Measurements from ENCODE around the gene MLX. TPM values are rescaled to one million over a fixed set of nuclear protein-coding genes. Genes with fewer than 3 reads are reported as not detected.

MLX gene
- total RNA-seq (2021; fragmentation: NEBNext Ultra II Directional; extraction: Animal tissue kit (Norgen Biotek cat#: 25700)) = 27.5 and 34.2 TPM in 2 replicates
- 25.4 and 27.0 TPM in 2 replicates for polyA plus RNA-seq (2011; rRNA removed)
- 30.8 TPM for polyA plus RNA-seq (2011; cell fraction: cytosol; rRNA removed)
- 56.8 TPM for polyA plus RNA-seq (2011; cell fraction: nucleus; rRNA removed)
- polyA plus RNA-seq (2012, experiment 1 of 2) = 28.6 to 35.7 TPM (median 31.2 TPM) in 4 replicates
- 36.6 TPM for polyA plus RNA-seq (2012, experiment 2 of 2)
- 34.8 TPM for polyA plus RNA-seq (2013, experiment 1 of 2)
- polyA plus RNA-seq (2013, experiment 2 of 2) = 33.0 TPM
- 44.0 and 45.4 TPM in 2 replicates for polyA minus RNA-seq (2011; rRNA and poly(A)+ RNA removed)
- polyA minus RNA-seq (2011; cell fraction: cytosol; rRNA and poly(A)+ RNA removed) = 17.0 TPM
- 35.2 TPM for polyA minus RNA-seq (2011; cell fraction: nucleus; rRNA and poly(A)+ RNA removed)
- long read RNA-seq, experiment 1, transcript MLX-203 (8 exons, 2,428 nt) = major isoform, 12 of 38 reads
- long read RNA-seq, experiment 1, partial matches to known transcripts = 8 of 38 reads
- long read RNA-seq, experiment 1, other reads (novel, unspliced or antisense) = 16 of 38 reads
- long read RNA-seq, experiment 2, transcript MLX-203 (8 exons, 2,428 nt) = major isoform, 66 of 86 reads
- long read RNA-seq, experiment 2, transcript MLX-202 (7 exons, 2,334 nt) = minor isoform, 7 of 86 reads
- long read RNA-seq, experiment 2, partial matches to known transcripts = 2 of 86 reads
- long read RNA-seq, experiment 2, other reads (novel, unspliced or antisense) = 8 of 86 reads

GRCh38 chr17:42566883-42567573 is at the start of gene MLX:
Gene MLX, plus strand, starts transcription at chr17:42567100. Its CDS starts 25 bp downstream, at chr17:42567125.
- peaks cover 0 to 21% (median 9%) of the 10 kb centered on the region in 4 experiments; a peak in 5 of 7 replicates for H3K4me1 ChIP-seq (replicated peaks in 1 of 4; ENCODE audit: control insufficient read depth in 3 of 4, insufficient read depth in 4 of 4, low read length in 3 of 4)
- H3K36me3 ChIP-seq (ENCODE audit: control insufficient read depth in 2 of 4, insufficient read depth in 4 of 4, low read length in 3 of 4) = peaks cover 22 to 42% (median 39%) of the 10 kb centered on the region in 4 experiments
- H3K79me1 ChIP-seq (ENCODE audit: low read depth, low read length) = peaks cover 17% of the 10 kb centered on the region
- H2BK20ac ChIP-seq (ENCODE audit: low read length) = no peak within 1 kb of the TSS
- H2AK5ac ChIP-seq (ENCODE audit: low read depth, low read length) = 0 out of 2 replicates have a peak within 1 kb of the TSS, but pooled peaks have one; percentile 45
- 2% methylated on average over 58 of the region's 72 CpGs; no CpG with 5 or more reads in 1 of the 2 experiments for WGBS, 2 experiments (ENCODE audit: extremely low coverage in 1 of 2, insufficient coverage in 1 of 2, insufficient read length in 1 of 2, insufficient replicate concordance in 2 of 2, low coverage in 1 of 2, low lambda C conversion rate in 2 of 2, missing lambda C conversion rate in 1 of 2)
- no peaks in the 10 kb centered on the region for H3K9me3 ChIP-seq (ENCODE audit: insufficient read depth in 2 of 2, low read depth in 1 of 2, low read length in 1 of 2)
- H2BK5ac ChIP-seq (ENCODE audit: low read depth, low read length) = peak within 1 kb of the TSS; percentile 92
- no peak within 1 kb of the TSS for H3K23ac ChIP-seq (ENCODE audit: insufficient read length)
- H3K14ac ChIP-seq (ENCODE audit: insufficient read length) = no peak within 1 kb of the TSS
- H4K5ac ChIP-seq (ENCODE audit: insufficient read length, low read depth, low read length) = peak within 1 kb of the TSS; percentile 67
- peak within 1 kb of the TSS; percentile 87 for H3K18ac ChIP-seq (ENCODE audit: extremely low read depth, low read length)
- no peaks in the 10 kb centered on the region for H3K27me3 ChIP-seq (replicated peaks in 1 of 4; ENCODE audit: control insufficient read depth in 3 of 4, extremely low read depth in 1 of 4, insufficient read depth in 3 of 4, low read length in 3 of 4)
- H3K4me2 ChIP-seq (ENCODE audit: insufficient read depth in 1 of 2, low read depth in 2 of 2, low read length in 2 of 2) = peak within 1 kb of the TSS; percentile 71 to 74
- peak within 1 kb of the TSS; percentile 81 for H4K91ac ChIP-seq (replicated peaks; ENCODE audit: insufficient read length, low read length)
- peak within 1 kb of the TSS; percentile 29 for H2BK12ac ChIP-seq (ENCODE audit: low read depth, low read length)
- peak within 1 kb of the TSS; percentile 71 for H3K4ac ChIP-seq (replicated peaks; ENCODE audit: insufficient read length, low read depth, low read length)
- peak within 1 kb of the TSS; percentile 29; the same call in 1 of the 2 replicates for H2BK15ac ChIP-seq (ENCODE audit: low read length)
- H4K20me1 ChIP-seq (replicated peaks in 1 of 2; ENCODE audit: control insufficient read depth in 1 of 2, insufficient read depth in 2 of 2, low read length in 2 of 2) = peaks cover 0 to 1% of the 10 kb centered on the region in 2 experiments
- H3K56ac ChIP-seq (replicated peaks; ENCODE audit: insufficient read length, low read depth, low read length) = peak within 1 kb of the TSS; percentile 56
- POLR2A ChIA-PET (ENCODE audit: partially characterized antibody) = interaction anchor here (1.0 to 8.1 kb wide), 8 partner anchors 9 to 411 kb away, joined by 3 to 74 read pairs (median 4); partner anchors contain the start of genes HSD17B1, PLEKHH3, PSMC3IP and RETREG3
- peaks cover 9 to 22% of the 10 kb centered on the region in 2 experiments; a peak in 3 of 4 replicates for H3K79me2 ChIP-seq (ENCODE audit: control insufficient read depth in 1 of 2, insufficient read depth in 2 of 2, low read length in 2 of 2)
- H3K27ac ChIP-seq (ENCODE audit: low read depth, low read length) = peak within 1 kb of the TSS; percentile 63
- peak within 1 kb of the TSS; percentile 44 to 81 (median 74) for H3K4me3 ChIP-seq (ENCODE audit: extremely low read depth in 1 of 4, insufficient read depth in 2 of 4, low read depth in 3 of 4, low read length in 4 of 4)
- peaks cover 18% of the 10 kb centered on the region for H3K23me2 ChIP-seq (ENCODE audit: low read depth, low read length)
- CTCF ChIA-PET (ENCODE audit: partially characterized antibody) = interaction anchor here (0.6 to 3.9 kb wide), 9 partner anchors 8 to 117 kb away, joined by 3 to 22 read pairs (median 4); partner anchors contain the start of genes HSD17B1 and PSMC3IP
- H2BK120ac ChIP-seq (replicated peaks; ENCODE audit: low read depth, low read length) = no peak within 1 kb of the TSS
- H4K8ac ChIP-seq (ENCODE audit: extremely low read depth, insufficient read depth, low read length) = peak within 1 kb of the TSS; percentile 88
- FAIRE-seq = no peak
- peak; percentile 79 to 99 for DNase-seq (ENCODE audit: low read depth in 1 of 2, low spot score in 2 of 2)
- H2AFZ ChIP-seq (ENCODE audit: low read length) = no peak within 1 kb of the TSS
- H3K9ac ChIP-seq (replicated peaks in 1 of 4; ENCODE audit: extremely low read depth in 1 of 4, low read depth in 3 of 4, low read length in 3 of 4) = peak within 1 kb of the TSS in 3 of 4 experiments; percentile 56 to 76 (median 68); a peak in 6 of 7 replicates
- TF ChIP-seq MAFK (IDR thresholded peaks at IDR 0.05; ENCODE audit: low read depth, low read length) = no peak
- TF ChIP-seq CHD1 (IDR thresholded peaks at IDR 0.05; ENCODE audit: low read depth, low read length) = no peak
- peak; percentile 98 for TF ChIP-seq USF2 (IDR thresholded peaks at IDR 0.05; ENCODE audit: low read length)
- TF ChIP-seq MAX (IDR thresholded peaks at IDR 0.05) = peak; percentile 70
- TF ChIP-seq KDM1A (IDR thresholded peaks at IDR 0.05; ENCODE audit: borderline replicate concordance, low read length) = no peak
- TF ChIP-seq CBX8 (IDR thresholded peaks at IDR 0.05; ENCODE audit: borderline replicate concordance, low read depth, low read length) = no peak
